NOMO-1 treated with DMSO at 0.1 percent for 48 hours (cell line): Measurements from ENCODE around the gene SLC4A2.
A peak's percentile ranks its signal among the peaks of the same experiment; 100 is the strongest.

Source experiments
- DNase-seq: peaks from one replicate; lab custom pipeline; 2025; ENCODE audit not compliant: unreplicated experiment; lab: John Stamatoyannopoulos, UW

Gene SLC4A2

DNA sequence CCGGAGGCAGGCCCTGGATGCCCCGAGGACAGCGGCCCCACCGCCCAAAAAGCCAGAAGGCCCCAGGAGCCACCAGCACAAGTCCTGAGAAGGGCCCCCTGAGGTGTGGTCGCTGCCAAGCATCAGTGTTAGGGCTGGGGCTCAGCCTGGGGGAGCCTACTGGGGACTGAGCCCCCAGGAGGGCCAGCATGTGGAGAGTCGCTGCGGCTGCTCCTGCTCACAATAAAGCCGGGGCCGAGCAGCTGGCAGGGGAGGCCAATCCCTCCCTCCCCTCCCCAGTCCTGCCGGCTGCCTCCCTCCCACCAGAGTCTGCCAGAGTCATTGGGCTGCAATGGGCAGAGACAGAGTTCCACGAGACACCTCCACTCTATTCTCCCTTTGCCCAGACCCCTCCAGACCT is 14.1 kb upstream of the SLC4A2 start:
- no peak for DNase-seq

DNA sequence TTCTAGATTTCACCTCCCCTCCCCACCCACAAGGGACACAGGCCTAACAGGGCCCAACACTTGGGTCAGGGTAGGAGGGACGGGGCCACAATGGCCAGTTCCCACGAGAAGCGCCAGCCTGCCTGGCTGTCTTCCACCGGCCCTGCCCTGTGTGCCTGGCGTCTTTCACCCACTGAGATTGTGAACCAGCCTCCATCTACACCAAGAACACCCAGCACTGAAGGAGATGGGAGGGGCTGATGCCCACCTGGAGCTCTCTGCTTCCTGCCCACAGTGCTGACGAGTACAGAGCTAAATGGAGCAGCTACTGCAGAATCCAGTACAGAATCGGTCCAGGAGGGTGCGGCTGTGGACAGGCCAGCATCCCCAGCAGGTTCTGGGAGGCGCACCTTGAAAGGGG is 13.4 kb upstream of the SLC4A2 start:
- no peak for DNase-seq

DNA sequence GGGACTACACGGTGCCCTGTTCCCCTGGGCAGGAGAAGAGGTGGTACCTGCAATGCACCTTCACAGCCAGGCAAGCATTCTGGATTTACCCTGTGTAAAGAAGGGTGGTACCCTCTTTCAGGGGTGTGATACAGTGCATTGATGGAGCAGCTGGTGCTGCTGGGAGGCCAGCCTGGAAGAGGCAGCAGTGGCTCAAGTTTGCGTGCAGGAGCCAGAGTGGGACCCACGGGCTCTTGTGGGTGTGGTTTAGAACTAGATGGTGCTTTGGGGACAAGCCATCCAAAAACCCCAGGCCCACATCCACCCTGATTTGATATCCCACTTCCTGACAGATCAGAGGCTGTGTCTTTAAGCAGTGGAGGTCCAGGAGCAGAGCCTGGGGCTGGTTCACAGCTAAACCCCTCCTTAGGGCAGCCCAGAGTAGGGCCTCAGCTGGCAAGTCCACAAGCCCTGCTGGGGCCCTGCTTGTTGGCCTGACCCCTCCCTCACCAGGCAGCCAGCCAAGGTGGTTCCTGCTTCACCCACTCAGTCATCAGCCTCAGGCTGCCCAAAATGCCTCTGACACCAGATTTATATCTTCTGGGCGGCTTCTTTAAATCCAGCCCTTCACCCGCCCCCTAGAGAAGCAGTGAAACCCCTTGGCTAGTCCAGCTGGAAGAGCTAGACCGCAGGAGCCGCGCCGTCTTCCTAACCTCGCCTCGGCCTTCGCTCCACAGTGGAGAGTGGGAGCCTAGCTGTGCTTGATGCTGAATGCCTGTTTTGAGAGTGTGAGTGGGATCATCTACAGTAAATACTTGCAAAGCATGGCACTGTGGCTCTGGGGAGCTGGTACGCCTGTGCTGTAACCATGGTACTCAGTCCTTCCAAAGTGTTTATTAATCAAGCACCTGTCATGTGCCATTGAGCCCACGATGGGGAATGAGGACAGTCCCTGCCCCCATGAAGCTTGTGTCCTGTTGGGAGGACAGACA is 12.5 kb upstream of the SLC4A2 start:
- no peak for DNase-seq

DNA sequence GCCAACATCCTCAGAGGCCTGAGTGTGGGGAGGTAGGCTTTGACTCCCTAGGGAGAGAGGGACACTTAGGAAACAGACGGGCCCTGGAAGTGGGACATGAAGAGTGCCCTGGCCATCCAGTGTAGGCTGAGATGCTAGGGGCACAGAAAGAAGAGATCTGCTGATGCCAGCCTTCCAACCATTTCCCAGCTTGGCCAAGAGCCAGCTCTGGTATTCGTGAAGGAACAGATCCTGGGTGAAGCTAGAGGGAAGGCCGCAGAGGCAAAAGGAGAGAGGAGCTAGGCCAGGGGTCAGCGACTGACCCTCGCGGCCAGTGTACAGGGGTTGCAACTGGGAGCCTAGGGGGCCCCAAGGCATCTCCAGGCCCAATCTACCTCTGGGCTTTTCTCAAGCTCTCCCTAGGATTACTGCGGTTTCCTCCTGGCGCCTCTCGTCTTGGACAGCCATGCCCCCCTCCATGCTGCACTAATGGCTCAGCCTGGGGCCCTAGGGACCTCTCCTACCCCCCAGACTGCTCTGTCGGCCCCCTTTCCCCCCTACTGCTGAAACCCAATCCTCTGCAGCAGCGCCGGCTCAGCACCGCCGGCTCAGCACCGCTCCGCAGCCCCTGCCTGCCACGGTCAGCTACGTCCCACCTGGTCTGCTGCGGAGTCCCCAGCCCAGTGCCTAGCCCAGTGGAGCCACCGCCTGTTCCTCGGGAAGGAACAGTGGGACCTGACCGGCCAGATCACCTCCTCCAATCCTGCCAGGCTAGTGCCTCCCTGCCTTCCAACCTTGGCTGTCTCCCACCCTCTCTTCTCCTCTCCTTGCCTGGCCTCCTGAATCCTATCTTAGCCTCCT is 11.2 kb upstream of the SLC4A2 start, which contains the start of gene ASIC3:
Gene ASIC3 (plus strand): TSS at position 556 of the 840 bp plus-strand sequence. CDS start 355 bp downstream, outside the sequence.
- DNase-seq: no peak

DNA sequence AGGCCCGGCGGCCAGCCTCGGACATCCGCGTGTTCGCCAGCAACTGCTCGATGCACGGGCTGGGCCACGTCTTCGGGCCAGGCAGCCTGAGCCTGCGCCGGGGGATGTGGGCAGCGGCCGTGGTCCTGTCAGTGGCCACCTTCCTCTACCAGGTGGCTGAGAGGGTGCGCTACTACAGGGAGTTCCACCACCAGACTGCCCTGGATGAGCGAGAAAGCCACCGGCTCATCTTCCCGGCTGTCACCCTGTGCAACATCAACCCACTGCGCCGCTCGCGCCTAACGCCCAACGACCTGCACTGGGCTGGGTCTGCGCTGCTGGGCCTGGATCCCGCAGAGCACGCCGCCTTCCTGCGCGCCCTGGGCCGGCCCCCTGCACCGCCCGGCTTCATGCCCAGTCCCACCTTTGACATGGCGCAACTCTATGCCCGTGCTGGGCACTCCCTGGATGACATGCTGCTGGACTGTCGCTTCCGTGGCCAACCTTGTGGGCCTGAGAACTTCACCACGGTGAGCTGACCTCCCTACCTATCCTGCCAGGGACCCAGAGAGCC is 10.4 kb upstream of the SLC4A2 start:
- no peak for DNase-seq

DNA sequence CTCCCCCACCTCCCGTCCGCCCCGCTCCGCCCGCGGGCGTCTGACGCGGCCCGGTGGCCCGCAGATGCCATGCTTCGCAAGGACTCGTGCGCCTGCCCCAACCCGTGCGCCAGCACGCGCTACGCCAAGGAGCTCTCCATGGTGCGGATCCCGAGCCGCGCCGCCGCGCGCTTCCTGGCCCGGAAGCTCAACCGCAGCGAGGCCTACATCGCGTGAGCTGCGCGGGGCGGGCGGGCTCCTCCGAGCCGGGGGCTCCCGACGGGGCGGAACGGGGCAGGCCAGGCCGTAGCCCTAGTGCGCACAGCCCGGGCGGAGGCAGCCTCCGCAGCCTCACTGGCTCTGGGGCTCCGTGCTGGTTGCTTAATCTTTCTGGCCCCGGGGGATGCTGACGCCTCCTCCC is 8.3 kb upstream of the SLC4A2 start:
- DNase-seq: peak; percentile 0

DNA sequence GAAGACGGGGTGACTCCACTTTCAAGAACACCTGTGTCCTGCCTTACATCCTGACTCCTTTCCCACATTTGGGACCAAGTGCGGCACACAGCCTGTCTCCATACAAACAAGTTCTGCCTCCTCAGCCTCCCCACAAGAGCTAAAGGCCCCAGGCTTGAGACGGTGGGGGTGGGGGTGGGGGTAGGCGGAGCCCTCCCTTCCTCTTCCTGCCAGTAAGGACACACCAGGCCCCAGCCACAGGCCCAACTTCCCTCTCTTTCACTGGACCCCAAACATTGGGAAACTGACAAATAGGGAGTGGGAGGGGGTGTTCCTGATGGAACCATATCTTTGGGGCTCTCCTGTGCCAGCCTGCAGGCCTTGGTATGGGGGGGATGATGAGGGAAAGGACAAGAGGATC is 6.3 kb upstream of the SLC4A2 start:
- no peak for DNase-seq

DNA sequence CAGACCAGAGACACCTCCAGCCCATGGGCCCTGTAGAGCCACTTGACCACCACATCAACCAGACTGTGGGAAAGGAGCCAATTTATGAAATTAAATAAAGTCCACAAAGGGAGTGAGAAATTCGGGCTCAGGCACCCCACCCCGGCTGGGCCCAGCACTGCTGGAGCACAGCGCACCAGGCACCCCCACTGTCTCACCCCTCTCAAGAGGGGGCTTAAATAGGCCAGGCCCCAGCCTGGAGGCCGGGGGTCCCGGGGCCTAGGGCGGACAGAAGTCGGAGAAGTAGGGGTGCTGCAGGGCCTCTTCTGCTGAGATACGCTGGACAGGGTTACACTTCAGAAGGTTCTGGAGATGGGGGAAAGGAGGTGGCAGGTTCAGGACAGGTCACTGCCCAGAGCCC is 5.6 kb upstream of the SLC4A2 start:
- DNase-seq: no peak

DNA sequence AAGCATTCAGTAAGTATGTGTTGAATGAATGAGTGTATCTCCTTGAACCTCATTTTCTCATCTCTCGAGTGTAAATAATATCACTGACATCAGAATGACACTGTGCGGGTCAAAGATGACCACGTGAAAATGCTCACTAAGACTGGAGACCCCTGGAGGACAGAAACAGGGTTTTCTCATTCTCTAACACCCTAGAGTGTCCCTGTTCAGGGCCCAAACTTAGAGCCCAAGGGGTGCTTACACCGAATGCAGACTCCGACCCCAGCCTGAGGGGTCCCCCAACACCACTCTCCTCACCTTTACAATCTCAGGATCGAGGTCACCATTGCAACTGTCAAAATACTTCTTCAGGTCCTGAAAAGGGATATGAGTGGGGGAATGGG is 3.1 kb upstream of the SLC4A2 start:
- no peak for DNase-seq

DNA sequence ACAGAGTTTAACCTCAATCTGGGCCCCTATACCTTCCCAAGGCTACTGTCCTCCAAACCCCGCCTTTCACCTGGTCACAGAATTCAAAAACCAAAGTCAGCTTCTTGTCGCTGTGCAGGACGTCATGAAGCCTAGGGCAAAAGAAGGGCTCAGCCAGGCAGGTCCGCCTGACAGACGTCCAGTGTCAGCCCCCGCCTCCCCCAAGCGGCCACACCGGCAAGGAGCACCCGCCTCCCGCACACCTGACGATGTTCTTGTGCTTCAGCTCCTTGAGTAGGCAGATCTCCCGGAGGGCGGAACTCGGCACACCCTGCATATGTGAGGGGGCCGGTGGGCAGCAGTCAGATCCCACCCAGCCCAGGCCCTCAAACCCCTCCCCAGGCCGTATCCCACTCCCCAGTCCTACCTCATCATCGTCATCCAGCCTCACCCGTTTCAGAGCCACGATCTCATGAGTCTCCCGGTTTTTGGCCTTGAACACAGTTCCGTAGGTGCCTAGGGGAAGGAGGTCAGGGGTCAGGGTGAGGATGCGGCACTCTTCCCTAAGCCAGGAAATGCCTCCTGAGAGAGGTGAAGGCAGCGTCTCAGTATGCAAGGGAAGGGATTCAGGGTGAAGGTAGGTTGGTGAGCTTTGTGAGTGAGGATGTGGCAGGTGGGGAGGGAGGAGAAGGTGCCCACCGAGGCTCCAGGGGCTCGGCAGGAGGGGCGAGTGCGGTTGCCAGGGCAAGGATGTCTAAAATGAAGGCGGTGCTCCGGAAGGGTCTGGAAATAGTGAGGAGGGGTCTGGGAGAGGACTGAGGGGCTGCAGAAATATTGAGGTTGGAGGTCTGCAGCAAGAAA is 2.5 kb upstream of the SLC4A2 start:
- DNase-seq: no peak

DNA sequence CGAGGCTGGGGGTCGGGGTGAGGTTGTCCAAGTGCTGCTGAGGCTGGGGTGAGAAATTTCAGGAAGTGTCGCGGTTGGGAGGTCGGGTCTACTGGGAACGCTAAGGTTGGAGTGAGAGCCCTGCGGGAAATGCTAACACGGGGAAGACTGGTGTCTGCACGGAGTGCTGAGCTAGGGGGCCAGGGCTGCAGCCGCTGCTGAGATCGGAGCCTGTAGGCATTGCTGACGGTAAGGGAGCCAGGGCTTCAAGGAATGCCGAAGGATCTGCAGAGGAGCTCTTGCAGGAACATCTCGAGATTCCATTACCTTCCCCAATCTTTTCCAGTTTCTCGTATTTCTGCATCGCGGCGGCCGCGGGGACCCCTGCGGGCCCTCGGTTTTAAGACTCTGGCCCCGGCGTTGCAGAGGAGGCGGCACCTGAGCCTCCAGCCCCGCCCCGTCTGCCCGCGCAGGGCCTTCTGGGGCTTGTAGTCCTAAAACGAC is 1.8 kb upstream of the SLC4A2 start, which contains the start of gene CDK5:
Gene CDK5 (minus strand): TSS at position 392 of the 483 bp plus-strand sequence. CDS start 49 bp downstream, at position 343.
- no peak for DNase-seq

DNA sequence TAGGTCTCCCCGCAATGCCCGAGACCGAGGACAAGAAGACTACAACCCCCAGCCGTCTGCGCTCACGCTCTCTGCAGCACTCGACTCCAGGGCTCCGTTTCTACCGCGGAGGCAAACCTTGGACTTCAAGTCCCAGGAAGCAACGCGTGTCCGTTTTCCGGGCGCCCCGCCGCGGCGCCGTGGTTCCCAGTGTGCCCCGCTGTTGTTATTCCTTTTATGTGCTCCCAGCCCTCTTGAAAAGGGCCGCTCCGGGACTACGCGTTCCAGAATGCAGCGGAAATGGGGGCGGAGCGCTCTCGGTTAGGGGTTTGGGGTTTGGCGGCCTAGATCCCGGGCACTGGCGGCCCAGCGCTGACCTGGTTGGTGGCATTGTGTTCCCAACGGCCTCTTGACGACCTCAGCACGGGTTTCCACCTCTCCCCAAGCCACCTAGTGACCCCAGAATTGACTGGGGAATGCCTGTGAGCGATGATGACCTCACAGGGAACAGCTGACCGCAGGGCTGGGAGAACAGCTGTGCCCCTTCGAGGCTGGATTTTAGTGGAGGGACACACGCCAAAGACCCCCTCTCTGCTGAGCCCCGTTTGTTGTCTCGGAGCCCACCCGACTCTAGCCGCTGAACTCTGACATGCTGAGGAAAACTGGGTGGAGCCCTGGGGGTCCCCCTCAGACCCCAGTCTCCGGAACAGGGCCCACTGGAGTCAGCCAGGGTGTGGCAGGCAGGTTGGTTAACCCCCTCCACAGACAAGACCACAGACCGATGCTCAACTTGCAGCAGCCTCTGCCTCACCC is 1.2 kb upstream of the SLC4A2 start:
- peak; percentile 94 for DNase-seq

DNA sequence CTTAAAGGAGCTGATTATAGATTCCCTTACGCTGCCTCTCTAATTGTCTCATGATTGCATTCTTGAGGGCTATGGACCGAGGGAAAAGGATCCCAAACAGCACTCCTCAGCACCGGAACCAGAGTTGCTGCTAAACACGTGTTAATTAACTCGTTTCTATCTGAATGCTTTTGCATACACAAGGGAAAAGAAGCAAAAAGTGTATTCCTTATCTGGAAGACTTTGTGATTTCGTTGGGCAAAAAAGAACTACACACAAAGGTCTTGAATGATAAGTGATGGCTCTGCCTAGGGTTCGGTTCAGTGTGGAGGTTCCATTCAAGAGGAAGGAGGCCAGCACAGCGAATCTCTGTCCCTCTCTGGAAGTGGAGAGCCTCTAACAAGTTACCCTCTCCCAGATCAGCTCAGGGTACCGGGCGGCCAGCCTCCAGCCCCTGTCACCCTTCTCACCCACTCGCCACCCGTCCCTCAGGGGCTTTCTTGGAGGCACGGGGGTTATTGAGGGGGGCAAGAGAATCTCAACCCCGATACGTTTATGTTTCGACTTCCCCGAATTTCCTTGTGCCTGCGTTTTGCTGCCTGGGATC is 515 bp upstream of the SLC4A2 start:
- no peak for DNase-seq

DNA sequence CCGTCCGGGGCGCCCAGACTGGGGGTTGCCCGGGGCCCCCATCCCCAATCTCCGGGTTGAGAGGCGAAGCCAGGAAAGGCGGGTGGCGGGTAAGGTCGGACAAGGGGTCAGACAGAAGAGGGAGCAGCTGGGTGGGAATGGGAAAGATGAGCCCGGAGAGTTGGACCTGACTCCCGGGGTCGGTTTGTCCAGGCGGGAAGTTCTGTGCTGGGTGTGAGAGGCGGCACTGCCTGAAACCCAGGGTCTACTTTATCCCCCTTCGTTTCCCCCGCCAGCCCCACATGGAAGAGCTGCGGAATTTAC is 675 bp downstream of the SLC4A2 start:
- no peak for DNase-seq

DNA sequence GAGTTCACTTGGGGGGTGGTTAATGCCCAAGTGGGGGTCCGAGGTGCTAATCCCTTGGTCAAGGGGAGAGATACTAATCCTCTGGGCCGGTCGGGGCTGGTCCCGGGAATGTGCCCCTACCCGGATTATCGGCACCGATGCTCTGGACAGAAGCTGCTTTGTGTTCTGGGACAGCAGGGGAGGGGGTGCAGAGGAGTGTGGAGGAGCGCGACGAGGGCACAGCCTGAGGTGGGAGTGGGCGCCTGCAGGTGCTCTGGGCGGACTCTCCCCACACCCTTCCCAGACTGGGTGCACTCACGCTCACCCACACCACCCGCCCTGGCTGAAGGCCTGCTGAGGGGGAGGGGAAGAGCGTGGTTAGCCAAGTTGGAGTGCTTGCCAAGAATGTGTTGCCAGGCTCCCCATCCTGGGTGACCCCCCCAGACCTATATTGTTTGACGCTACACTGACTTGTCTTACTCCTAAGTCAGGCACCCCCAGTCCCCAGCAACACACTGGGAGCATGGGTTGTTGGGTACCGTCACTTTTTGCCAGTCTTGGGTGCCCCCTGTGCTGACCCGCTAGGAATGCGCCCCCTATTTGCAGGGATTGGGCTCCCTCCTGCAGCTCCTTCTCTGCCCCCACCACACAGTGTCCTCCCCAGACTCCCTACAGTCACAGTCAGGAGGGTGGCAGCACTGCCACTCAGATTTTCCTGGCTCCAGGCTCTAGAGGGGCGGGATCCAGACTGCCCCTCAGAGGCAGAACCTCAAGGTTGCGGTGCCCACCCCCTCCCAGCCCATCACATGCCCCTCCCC is 1.2 kb downstream of the SLC4A2 start:
- no peak for DNase-seq

DNA sequence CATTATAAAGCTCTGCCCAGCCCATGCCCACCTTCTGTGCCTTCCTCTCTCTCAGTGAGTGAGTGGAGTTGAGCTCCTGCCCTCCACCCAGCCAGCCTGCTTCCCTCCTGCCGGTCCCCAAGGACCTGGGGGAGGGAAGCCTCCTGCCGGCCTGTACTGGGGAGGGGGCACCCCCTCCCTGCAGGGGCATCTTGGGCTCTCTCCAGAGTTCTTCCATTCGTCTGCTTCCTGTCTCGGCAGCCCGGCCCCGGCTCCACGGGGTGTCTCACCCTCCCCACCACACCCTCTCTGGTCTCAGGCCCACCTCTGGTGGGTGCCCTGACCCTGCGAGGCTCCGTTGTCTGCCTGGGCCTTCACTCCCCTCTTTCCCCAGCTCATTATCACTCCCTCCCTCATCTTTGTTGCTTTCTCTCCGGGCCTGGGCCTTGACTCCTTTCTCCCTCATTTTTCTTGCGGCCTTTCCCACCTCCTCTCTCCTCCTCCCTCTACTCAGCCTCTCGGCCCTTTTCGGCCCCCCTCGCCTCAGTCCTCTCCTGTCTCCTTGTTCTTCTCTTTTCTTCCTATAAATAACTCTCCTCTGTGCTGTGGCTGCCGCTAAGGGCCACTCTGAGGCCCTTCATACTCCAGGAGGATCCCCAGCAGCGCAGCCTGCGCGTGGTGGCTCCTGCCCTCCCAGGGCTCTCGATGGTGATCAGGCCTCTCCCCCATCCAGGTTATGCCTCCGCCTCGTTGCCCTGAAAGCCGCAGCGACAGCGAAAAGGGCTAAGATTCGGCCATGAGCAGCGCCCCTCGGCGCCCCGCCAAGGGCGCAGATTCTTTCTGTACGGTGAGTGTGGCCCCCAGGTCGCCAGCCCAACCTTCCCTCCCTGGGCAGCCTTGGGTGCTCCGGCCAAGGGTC is 2.1 kb downstream of the SLC4A2 start:
- DNase-seq: no peak

DNA sequence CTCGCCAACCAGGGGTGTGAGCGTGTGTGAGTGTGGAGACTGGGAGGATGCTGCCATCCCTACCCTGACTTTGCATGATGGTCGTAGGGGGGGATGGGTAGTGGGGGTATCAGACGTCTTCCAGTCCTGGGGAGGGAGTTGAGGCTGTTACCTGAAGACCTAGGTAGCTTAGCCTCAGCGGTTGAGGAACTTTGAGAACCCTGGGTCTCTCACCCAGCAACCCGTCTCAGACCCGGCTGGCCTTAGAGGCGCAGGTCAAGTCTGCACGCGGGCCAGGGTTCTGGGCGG is 2.7 kb downstream of the SLC4A2 start:
- DNase-seq: no peak
